GM11168 (cell line): ENCODE results near the gene SYNDIG1.

ENCODE experiments used
- in situ Hi-C: fragments of 300-500 bp; cut with MboI; formaldehyde crosslinking; loops from one replicate; pipeline ENCODE4 v1.12.0; 2022; ENCODE audit warnings: low sequenced_read_pairs; ENCODE audit not compliant: unreplicated experiment

Gene SYNDIG1

DNA sequence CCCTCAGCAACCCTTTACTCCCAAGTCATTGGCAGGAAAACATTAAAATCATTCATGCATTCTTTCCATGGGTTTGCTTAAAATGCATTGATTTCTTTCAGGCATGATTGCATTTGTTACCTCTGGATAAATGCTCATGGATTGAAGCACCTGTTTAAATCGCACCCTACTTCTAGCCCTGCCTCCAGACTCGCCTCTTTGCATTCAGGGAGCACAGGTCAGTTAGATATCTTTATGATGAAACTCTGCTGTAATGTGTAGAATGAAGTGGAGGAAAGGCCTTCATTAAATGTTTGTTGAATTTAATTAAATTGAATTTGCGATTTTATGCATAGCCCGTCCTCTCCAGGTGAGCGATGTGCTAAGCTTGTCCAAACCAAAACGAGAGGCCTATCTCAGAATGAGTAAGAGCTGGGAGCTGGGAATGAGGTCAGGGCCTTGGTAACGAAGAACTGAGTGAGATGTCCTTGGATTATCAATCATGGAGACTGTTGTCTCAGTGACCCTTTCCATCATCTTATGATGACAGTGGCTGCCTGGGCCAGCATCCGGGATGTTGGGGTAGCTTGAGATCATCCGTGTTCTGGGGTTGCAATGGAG lies 210.1 kb downstream of the SYNDIG1 start:
- in situ Hi-C loops: no loop called here

- in situ Hi-C loops: no loop called here
These were observed 212.4 kb downstream of the SYNDIG1 start for GRCh38 chr20:24681634-24682495.

GRCh38 chr20:24682496-24682985 lies 213.1 kb downstream of the SYNDIG1 start:
- in situ Hi-C loops: no loop called here

DNA sequence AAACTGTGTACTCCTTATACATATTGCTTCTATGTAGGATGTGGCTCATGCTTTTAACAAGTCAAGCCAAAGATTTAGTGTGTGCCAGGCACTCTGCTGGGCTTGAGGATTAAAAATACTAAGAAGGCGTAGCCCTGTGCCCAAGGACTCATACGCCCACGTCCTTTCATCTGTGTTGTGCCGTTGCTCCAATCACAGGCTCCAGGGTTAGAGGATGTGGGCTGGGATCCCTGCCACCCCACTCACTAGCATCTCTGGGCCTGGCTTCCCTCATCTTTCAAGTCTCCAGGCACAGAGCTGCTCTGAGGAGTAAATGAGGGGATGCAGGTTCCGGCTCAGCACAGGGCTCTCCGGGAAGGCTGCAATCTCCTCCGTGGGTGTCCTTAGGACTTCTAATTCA lies 214.2 kb downstream of the SYNDIG1 start:
- in situ Hi-C loops: no loop called here

DNA sequence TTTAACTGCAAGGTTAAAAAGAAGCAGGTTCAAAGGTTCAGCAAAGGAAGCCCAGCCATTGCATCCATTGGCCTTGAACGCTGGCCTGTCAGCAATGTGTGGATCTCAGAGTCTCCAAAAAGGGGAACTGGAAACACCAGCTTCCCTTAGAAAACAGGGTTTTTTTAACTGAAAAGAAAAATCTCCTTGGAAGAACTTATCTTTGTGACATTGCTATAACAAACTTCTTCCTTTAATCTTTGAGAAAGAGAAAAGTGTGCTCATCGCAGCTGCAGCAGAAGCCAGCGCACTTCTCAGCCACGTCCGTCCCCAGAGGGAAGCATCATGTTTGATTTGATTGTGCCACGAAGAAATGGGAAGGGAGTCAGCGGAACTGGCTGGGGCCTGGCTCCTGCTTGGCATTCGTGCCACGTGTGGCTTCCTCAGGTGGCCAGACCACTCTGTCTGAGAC lies 215.0 kb downstream of the SYNDIG1 start:
- in situ Hi-C loops: no loop called here

DNA sequence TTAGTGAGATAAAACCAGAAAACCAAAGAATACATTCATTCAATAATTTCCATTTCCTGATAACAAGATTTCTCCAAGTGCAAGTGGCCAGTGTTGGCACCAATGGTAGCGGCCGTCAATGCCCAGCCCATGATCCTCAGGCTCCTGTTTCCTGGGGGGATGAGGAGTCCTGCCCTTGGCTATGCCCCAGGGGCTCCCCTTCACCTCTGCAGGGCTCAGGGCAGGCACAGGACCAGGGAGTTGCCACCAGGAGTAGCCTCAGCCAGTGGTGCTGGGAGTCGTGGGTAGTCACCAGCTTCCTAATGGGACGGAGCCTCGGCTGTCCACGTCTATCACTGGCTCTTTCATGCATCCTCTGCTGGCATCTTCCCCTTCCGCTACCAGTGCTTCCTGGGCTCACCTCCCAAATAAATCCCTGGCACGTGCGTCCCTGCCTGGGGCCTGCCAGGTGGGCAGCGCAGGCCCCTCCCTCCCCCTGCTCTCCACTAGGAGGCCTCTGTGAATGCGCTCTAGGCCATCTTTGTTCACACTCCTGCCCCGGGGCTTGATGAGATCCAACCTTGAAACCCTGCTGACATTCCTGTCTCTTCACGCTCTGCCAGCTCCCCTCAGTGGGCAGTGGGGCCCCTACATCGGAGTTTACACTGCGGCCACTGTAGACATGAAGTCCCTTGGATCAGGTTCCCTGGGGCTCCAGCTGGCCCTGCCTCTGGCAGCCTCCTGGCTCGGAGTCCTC lies 215.7 kb downstream of the SYNDIG1 start:
- in situ Hi-C loops: no loop called here

DNA sequence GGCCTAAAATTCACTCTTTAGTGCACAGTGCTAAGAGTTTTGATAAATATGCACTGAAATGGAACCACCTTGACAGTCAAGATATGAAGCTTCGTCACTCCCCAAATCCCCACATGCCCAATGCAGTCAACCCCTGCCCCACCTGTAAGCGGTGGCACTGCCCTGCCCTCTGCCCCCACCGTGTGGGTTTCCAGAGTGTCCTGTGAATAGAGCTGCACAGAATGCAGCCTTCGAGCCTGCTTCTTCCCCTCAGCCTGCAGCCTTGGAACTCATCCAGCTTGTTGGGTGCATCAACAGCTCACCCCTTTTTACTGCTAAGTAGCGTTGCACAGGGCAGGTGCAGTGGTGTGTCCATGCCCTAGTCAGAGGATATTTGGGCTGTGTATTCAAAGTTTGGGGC lies 216.3 kb downstream of the SYNDIG1 start:
- in situ Hi-C loops: no loop called here

- in situ Hi-C loops: no loop called here
These were observed 216.7 kb downstream of the SYNDIG1 start for GRCh38 chr20:24686156-24686555.

DNA sequence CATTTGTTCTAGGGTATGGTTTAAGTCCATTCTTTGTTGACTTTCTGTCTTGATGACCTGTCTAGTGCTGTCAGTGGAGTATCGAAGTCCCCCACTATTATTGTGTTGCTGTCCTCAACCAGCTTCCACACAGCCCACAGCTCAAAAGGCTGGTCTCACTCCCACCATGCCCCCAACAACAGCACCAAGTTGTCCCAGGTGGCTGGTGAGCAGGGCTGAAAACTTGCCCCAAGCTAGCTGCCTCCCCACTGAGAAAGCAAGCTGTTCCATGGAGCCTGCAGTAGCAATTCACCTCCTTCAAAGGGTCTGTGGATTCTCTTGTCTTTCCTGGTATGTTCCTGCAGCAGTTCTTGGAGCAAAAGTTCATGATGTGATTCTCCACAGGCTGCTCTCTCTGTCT lies 221.0 kb downstream of the SYNDIG1 start:
- in situ Hi-C loops: no loop called here

GRCh38 chr20:24691901-24692351 lies 222.5 kb downstream of the SYNDIG1 start:
- in situ Hi-C loops: no loop called here

GRCh38 chr20:24692446-24693200 lies 223.2 kb downstream of the SYNDIG1 start:
- in situ Hi-C loops: no loop called here

GRCh38 chr20:24693466-24694156 lies 224.2 kb downstream of the SYNDIG1 start:
- in situ Hi-C loops: no loop called here

- in situ Hi-C loops: no loop called here
These were observed 224.8 kb downstream of the SYNDIG1 start for GRCh38 chr20:24694157-24694726.

- in situ Hi-C loops: no loop called here
These were observed 225.5 kb downstream of the SYNDIG1 start for GRCh38 chr20:24694727-24695528.

DNA sequence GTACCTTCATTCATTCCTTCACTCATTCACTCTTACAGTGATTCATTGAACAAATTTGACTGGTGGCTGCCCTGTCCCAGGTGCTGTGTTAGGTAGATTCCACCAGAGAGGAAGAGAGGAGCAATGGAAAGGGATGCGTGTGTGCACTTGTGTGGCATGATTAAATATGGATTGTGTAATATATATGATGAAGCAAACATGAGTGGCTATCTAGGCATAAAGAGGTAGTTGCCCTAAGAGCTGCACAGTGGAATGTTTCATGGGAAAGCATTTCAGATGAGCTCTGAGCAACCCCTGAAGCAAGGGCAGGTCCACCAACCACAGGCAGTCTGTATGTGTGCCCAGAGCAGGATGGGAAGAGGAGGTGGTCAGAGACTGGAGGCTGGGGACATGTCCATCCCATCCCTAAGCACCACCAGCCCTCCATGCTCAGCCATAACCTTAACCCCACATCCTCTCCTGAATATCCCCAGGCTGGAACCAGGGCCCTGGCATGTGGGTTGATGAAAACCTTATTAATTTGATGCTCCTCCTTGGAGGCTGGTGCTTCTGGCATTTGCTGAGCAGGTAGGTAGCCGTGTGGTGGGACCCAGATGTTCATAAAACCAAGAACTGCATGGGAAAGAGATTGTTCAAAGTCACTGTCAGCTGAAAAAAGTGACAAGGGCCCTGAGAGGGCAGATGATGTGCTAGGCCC lies 226.2 kb downstream of the SYNDIG1 start:
- in situ Hi-C loops: no loop called here

GRCh38 chr20:24696396-24696795 lies 227.0 kb downstream of the SYNDIG1 start:
- in situ Hi-C loops: no loop called here

- in situ Hi-C loops: no loop called here
These were observed 228.0 kb downstream of the SYNDIG1 start for GRCh38 chr20:24697411-24697810.

DNA sequence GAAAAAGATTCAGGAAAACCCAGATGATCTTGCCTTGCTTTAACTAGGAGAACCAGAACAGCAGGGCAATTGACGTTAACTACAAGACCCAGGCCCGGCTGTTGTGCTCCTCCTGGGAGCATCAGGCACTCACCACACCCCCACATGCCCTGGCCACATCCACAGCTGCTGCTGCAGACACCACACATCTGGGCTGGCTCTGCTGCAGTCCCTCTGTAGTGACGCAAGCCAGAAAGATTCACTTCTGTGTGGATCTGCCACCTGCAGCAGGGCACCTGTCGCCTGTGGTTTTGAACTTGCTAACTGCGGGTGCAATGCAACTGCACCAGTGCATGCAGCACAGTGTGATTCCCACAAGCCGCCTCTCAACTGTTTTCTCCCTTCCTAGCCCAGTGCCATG lies 228.8 kb downstream of the SYNDIG1 start:
- in situ Hi-C loops: no loop called here
